COR-L47 (cell line): ENCODE data around the gene KCNMB2.
"Not testable (repeated sequence)": the region's sequence is repeated elsewhere in the genome, so short reads cannot be mapped to it uniquely, and the experiment has no call there.

Experiments used
- DNase-seq: peaks from one replicate; lab custom pipeline; 2025; lab: John Stamatoyannopoulos, UW

The KCNMB2 gene

GRCh38 chr3:178705925-178706324 lies 169.7 kb downstream of the KCNMB2 start:
- no peak for DNase-seq

GRCh38 chr3:178706411-178706810 lies 170.2 kb downstream of the KCNMB2 start:
- DNase-seq = no peak

GRCh38 chr3:178707311-178708031 lies 171.2 kb downstream of the KCNMB2 start:
- DNase-seq = no peak

GRCh38 chr3:178709051-178709450 lies 172.8 kb downstream of the KCNMB2 start:
- DNase-seq = no peak

GRCh38 chr3:178711753-178712152 lies 175.5 kb downstream of the KCNMB2 start:
- DNase-seq = no peak

- no peak for DNase-seq
Measured at GRCh38 chr3:178712247-178712646, 176.0 kb downstream of the KCNMB2 start.

- no peak for DNase-seq
Measured at GRCh38 chr3:178714925-178715832, 178.9 kb downstream of the KCNMB2 start.

GRCh38 chr3:178718995-178719635 lies 182.9 kb downstream of the KCNMB2 start:
- DNase-seq = no peak

GRCh38 chr3:178732824-178733223 lies 196.6 kb downstream of the KCNMB2 start:
- no peak for DNase-seq

- DNase-seq = no peak
Measured at GRCh38 chr3:178735032-178735674, 198.9 kb downstream of the KCNMB2 start.

- no peak for DNase-seq
Measured at GRCh38 chr3:178736300-178736699, 200.1 kb downstream of the KCNMB2 start.

- DNase-seq = no peak
Measured at GRCh38 chr3:178739720-178740119, 203.5 kb downstream of the KCNMB2 start.

GRCh38 chr3:178741020-178741419 lies 204.8 kb downstream of the KCNMB2 start:
- no peak for DNase-seq

GRCh38 chr3:178743297-178743696 lies 207.1 kb downstream of the KCNMB2 start:
- no peak for DNase-seq

GRCh38 chr3:178745861-178746655 lies 209.8 kb downstream of the KCNMB2 start:
- not testable (repeated sequence) for DNase-seq

GRCh38 chr3:178748874-178749273 lies 212.6 kb downstream of the KCNMB2 start:
- no peak for DNase-seq

- DNase-seq = no peak
Measured at GRCh38 chr3:178749471-178749870, 213.2 kb downstream of the KCNMB2 start.

- DNase-seq = no peak
Measured at GRCh38 chr3:178750639-178751300, 214.5 kb downstream of the KCNMB2 start.

- no peak for DNase-seq
Measured at GRCh38 chr3:178752843-178753242, 216.6 kb downstream of the KCNMB2 start.

GRCh38 chr3:178754852-178755510 lies 218.7 kb downstream of the KCNMB2 start:
- no peak for DNase-seq
